Measurements from ENCODE around the gene EIF3I. TPM values are rescaled to one million over a fixed set of nuclear protein-coding genes. Genes with fewer than 3 reads are reported as not detected.

Gene EIF3I
- total RNA-seq, 1 donor from 2014 or later = 131 TPM

- DNase-seq (ENCODE audit: low spot score) = no peak
- H3K9me3 Mint-ChIP-seq (ENCODE audit: low read depth) = no peaks in the 10 kb centered on the region
- H3K36me3 Mint-ChIP-seq (ENCODE audit: low read depth) = peaks cover 8% of the 10 kb centered on the region
- H3K4me1 Mint-ChIP-seq (ENCODE audit: low read depth) = peaks cover 12% of the 10 kb centered on the region
- H3K27ac Mint-ChIP-seq (ENCODE audit: unreplicated experiment) = peak overlapping the region; percentile 17
- no peaks in the 10 kb centered on the region for H3K27me3 Mint-ChIP-seq (ENCODE audit: low read depth)
- TF ChIP-seq CTCF (IDR thresholded peaks at IDR 0.05) = no peak
- no peak overlapping the region for H3K4me3 Mint-ChIP-seq (ENCODE audit: unreplicated experiment)
Observed at GRCh38 chr1:32234792-32235191, 12.6 kb downstream of the EIF3I start.

- no peaks in the 10 kb centered on the region for H3K27me3 Mint-ChIP-seq (ENCODE audit: low read depth)
- no peak for DNase-seq (ENCODE audit: low spot score)
- peak overlapping the region; percentile 89 for H3K4me3 Mint-ChIP-seq (ENCODE audit: unreplicated experiment)
- H3K4me1 Mint-ChIP-seq (ENCODE audit: low read depth) = peaks cover 38% of the 10 kb centered on the region
- peak overlapping the region; percentile 28 for H3K27ac Mint-ChIP-seq (ENCODE audit: unreplicated experiment)
- H3K9me3 Mint-ChIP-seq (ENCODE audit: low read depth) = no peaks in the 10 kb centered on the region
- no peak for TF ChIP-seq CTCF (IDR thresholded peaks at IDR 0.05)
- H3K36me3 Mint-ChIP-seq (ENCODE audit: low read depth) = no peaks in the 10 kb centered on the region
Observed at GRCh38 chr1:32239337-32239736, 17.1 kb downstream of the EIF3I start.

GRCh38 chr1:32239790-32240139 lies 17.6 kb downstream of the EIF3I start:
- H3K4me1 Mint-ChIP-seq (ENCODE audit: low read depth) = peaks cover 38% of the 10 kb centered on the region
- no peak for DNase-seq (ENCODE audit: low spot score)
- H3K36me3 Mint-ChIP-seq (ENCODE audit: low read depth) = no peaks in the 10 kb centered on the region
- no peaks in the 10 kb centered on the region for H3K27me3 Mint-ChIP-seq (ENCODE audit: low read depth)
- no peak for TF ChIP-seq CTCF (IDR thresholded peaks at IDR 0.05)
- H3K27ac Mint-ChIP-seq (ENCODE audit: unreplicated experiment) = peak overlapping the region; percentile 63
- no peaks in the 10 kb centered on the region for H3K9me3 Mint-ChIP-seq (ENCODE audit: low read depth)
- peak overlapping the region; percentile 89 for H3K4me3 Mint-ChIP-seq (ENCODE audit: unreplicated experiment)

- H3K9me3 Mint-ChIP-seq (ENCODE audit: low read depth) = no peaks in the 10 kb centered on the region
- no peak for DNase-seq (ENCODE audit: low spot score)
- H3K36me3 Mint-ChIP-seq (ENCODE audit: low read depth) = no peaks in the 10 kb centered on the region
- H3K27ac Mint-ChIP-seq (ENCODE audit: unreplicated experiment) = peak overlapping the region; percentile 94
- H3K27me3 Mint-ChIP-seq (ENCODE audit: low read depth) = no peaks in the 10 kb centered on the region
- H3K4me3 Mint-ChIP-seq (ENCODE audit: unreplicated experiment) = peak overlapping the region; percentile 89
- peaks cover 38% of the 10 kb centered on the region for H3K4me1 Mint-ChIP-seq (ENCODE audit: low read depth)
- TF ChIP-seq CTCF (IDR thresholded peaks at IDR 0.05) = peak; percentile 60
Observed at GRCh38 chr1:32240140-32240951, 18.1 kb downstream of the EIF3I start.

GRCh38 chr1:32241001-32241763 lies 19.0 kb downstream of the EIF3I start:
- Mint-ChIP-seq H3K27me3 (ENCODE audit: low read depth) (no peaks in the 10 kb centered on the region), H3K36me3 (ENCODE audit: low read depth) (no peaks in the 10 kb centered on the region), H3K4me1 (ENCODE audit: low read depth) (peaks cover 35% of the 10 kb centered on the region), H3K9me3 (ENCODE audit: low read depth) (no peaks in the 10 kb centered on the region), H3K4me3 (ENCODE audit: unreplicated experiment) (peak overlapping the region; percentile 89), H3K27ac (ENCODE audit: unreplicated experiment) (peak overlapping the region; percentile 94)
- DNase-seq (ENCODE audit: low spot score) = no peak
- peak; percentile 46 for TF ChIP-seq CTCF (IDR thresholded peaks at IDR 0.05)
